Measurements from ENCODE around the gene VPS13D.

Gene VPS13D

GRCh38 chr1:12501661-12502060, 271.8 kb downstream of the VPS13D start:
- Histone ChIP-seq H2AFZ (ENCODE audit: low read length) (no peak overlapping the region), H4K20me1 (ENCODE audit: insufficient read depth, low read length) (no peaks in the 10 kb centered on the region), H3K4me2 (ENCODE audit: low read depth, low read length) (no peak overlapping the region), H3F3A (ENCODE audit: insufficient read depth, low read length) (no peaks in the 10 kb centered on the region), H3K27me3 (replicated peaks; ENCODE audit: insufficient read depth, low read length) (no peaks in the 10 kb centered on the region), H3K9ac (ENCODE audit: low read length) (no peak overlapping the region), H3K9me2 (replicated peaks; ENCODE audit: insufficient read depth, low read length) (no peaks in the 10 kb centered on the region), H3K4me3 (ENCODE audit: low read length) (no peak overlapping the region), H3K79me2 (ENCODE audit: low read length) (no peaks in the 10 kb centered on the region), H3K4me1 (ENCODE audit: low read length) (no peaks in the 10 kb centered on the region), H3K9me3 (replicated peaks; ENCODE audit: insufficient read depth, low read length) (no peaks in the 10 kb centered on the region), H3K36me3 (replicated peaks; ENCODE audit: insufficient read depth, low read length) (no peaks in the 10 kb centered on the region), H3K27ac (ENCODE audit: low read length) (no peak overlapping the region)
- no peak for DNase-seq
- TF ChIP-seq EZH2 (optimal IDR thresholded peaks at IDR 0.05; ENCODE audit: low read depth, low read length), result no peak

GRCh38 chr1:12502336-12503109, 272.7 kb downstream of the VPS13D start:
- TF ChIP-seq EZH2 (optimal IDR thresholded peaks at IDR 0.05; ENCODE audit: low read depth, low read length) (no peak), EZH2phosphoT487 (IDR thresholded peaks at IDR 0.05; ENCODE audit: low read length) (no peak), CTCF (IDR thresholded peaks at IDR 0.05; ENCODE audit: low read length) (no peak)
- H3K27ac ChIP-seq (ENCODE audit: low read length), result no peak overlapping the region
- no peaks in the 10 kb centered on the region for H3K36me3 ChIP-seq (replicated peaks; ENCODE audit: insufficient read depth, low read length)
- H3K9me2 ChIP-seq (replicated peaks; ENCODE audit: insufficient read depth, low read length), result no peaks in the 10 kb centered on the region
- no peaks in the 10 kb centered on the region for H4K20me1 ChIP-seq (ENCODE audit: insufficient read depth, low read length)
- no peaks in the 10 kb centered on the region for H3K9me3 ChIP-seq (replicated peaks; ENCODE audit: insufficient read depth, low read length)
- no peak overlapping the region for H3K4me3 ChIP-seq (ENCODE audit: low read length)
- no peaks in the 10 kb centered on the region for H3K4me1 ChIP-seq (ENCODE audit: low read length)
- DNase-seq, result no peak
- no peak overlapping the region for H3K4me2 ChIP-seq (ENCODE audit: low read depth, low read length)
- no peaks in the 10 kb centered on the region for H3K79me2 ChIP-seq (ENCODE audit: low read length)
- no peak overlapping the region for H2AFZ ChIP-seq (ENCODE audit: low read length)
- H3F3A ChIP-seq (ENCODE audit: insufficient read depth, low read length), result no peaks in the 10 kb centered on the region
- H3K9ac ChIP-seq (ENCODE audit: low read length), result no peak overlapping the region
- no peaks in the 10 kb centered on the region for H3K27me3 ChIP-seq (replicated peaks; ENCODE audit: insufficient read depth, low read length)

GRCh38 chr1:12503709-12504108, 273.9 kb downstream of the VPS13D start:
- H3K9ac ChIP-seq (ENCODE audit: low read length), result no peak overlapping the region
- H3K27me3 ChIP-seq (replicated peaks; ENCODE audit: insufficient read depth, low read length), result no peaks in the 10 kb centered on the region
- no peak overlapping the region for H3K4me2 ChIP-seq (ENCODE audit: low read depth, low read length)
- no peak overlapping the region for H2AFZ ChIP-seq (ENCODE audit: low read length)
- TF ChIP-seq EZH2 (optimal IDR thresholded peaks at IDR 0.05; ENCODE audit: low read depth, low read length) (no peak), EZH2phosphoT487 (IDR thresholded peaks at IDR 0.05; ENCODE audit: low read length) (no peak), CTCF (IDR thresholded peaks at IDR 0.05; ENCODE audit: low read length) (no peak)
- no peak overlapping the region for H3K4me3 ChIP-seq (ENCODE audit: low read length)
- no peaks in the 10 kb centered on the region for H3K9me2 ChIP-seq (replicated peaks; ENCODE audit: insufficient read depth, low read length)
- H3K36me3 ChIP-seq (replicated peaks; ENCODE audit: insufficient read depth, low read length), result no peaks in the 10 kb centered on the region
- no peaks in the 10 kb centered on the region for H3K4me1 ChIP-seq (ENCODE audit: low read length)
- H3K27ac ChIP-seq (ENCODE audit: low read length), result no peak overlapping the region
- no peaks in the 10 kb centered on the region for H3F3A ChIP-seq (ENCODE audit: insufficient read depth, low read length)
- H3K9me3 ChIP-seq (replicated peaks; ENCODE audit: insufficient read depth, low read length), result no peaks in the 10 kb centered on the region
- H4K20me1 ChIP-seq (ENCODE audit: insufficient read depth, low read length), result no peaks in the 10 kb centered on the region
- H3K79me2 ChIP-seq (ENCODE audit: low read length), result no peaks in the 10 kb centered on the region
- no peak for DNase-seq

- H3K4me2 ChIP-seq (ENCODE audit: low read depth, low read length), result no peak overlapping the region
- no peaks in the 10 kb centered on the region for H3K4me1 ChIP-seq (ENCODE audit: low read length)
- H3K36me3 ChIP-seq (replicated peaks; ENCODE audit: insufficient read depth, low read length), result no peaks in the 10 kb centered on the region
- H3K27ac ChIP-seq (ENCODE audit: low read length), result no peak overlapping the region
- no peak for DNase-seq
- no peaks in the 10 kb centered on the region for H3F3A ChIP-seq (ENCODE audit: insufficient read depth, low read length)
- H3K9me2 ChIP-seq (replicated peaks; ENCODE audit: insufficient read depth, low read length), result no peaks in the 10 kb centered on the region
- H2AFZ ChIP-seq (ENCODE audit: low read length), result no peak overlapping the region
- no peak overlapping the region for H3K4me3 ChIP-seq (ENCODE audit: low read length)
- TF ChIP-seq CTCF (IDR thresholded peaks at IDR 0.05; ENCODE audit: low read length) (no peak), EZH2 (optimal IDR thresholded peaks at IDR 0.05; ENCODE audit: low read depth, low read length) (no peak), EZH2phosphoT487 (IDR thresholded peaks at IDR 0.05; ENCODE audit: low read length) (no peak)
- H3K27me3 ChIP-seq (replicated peaks; ENCODE audit: insufficient read depth, low read length), result no peaks in the 10 kb centered on the region
- no peak overlapping the region for H3K9ac ChIP-seq (ENCODE audit: low read length)
- H3K79me2 ChIP-seq (ENCODE audit: low read length), result no peaks in the 10 kb centered on the region
- no peaks in the 10 kb centered on the region for H4K20me1 ChIP-seq (ENCODE audit: insufficient read depth, low read length)
- no peaks in the 10 kb centered on the region for H3K9me3 ChIP-seq (replicated peaks; ENCODE audit: insufficient read depth, low read length)
Observed at GRCh38 chr1:12504601-12505000, 274.8 kb downstream of the VPS13D start.
